ENCODE measurements around the gene ITPR1. TPM values are rescaled to one million over a fixed set of nuclear protein-coding genes. Genes with fewer than 3 reads are reported as not detected.
A peak's percentile ranks its signal among the peaks of the same experiment; 100 is the strongest.

Gene ITPR1
- total RNA-seq, 2 donors from 2014 or later = 5.9 TPM

GRCh38 chr3:4525560-4526223 is 32.5 kb downstream of the ITPR1 start:
- Histone ChIP-seq H3K27ac (ENCODE audit: low read depth, low read length) (no peak overlapping the region), H3K9me3 (ENCODE audit: control insufficient read depth, low read length) (no peaks in the 10 kb centered on the region), H3K9ac (ENCODE audit: extremely low read depth, low read length, poor library complexity, severe bottlenecking) (no peak overlapping the region), H3K4me1 (ENCODE audit: control insufficient read depth, insufficient read depth, low read length) (no peaks in the 10 kb centered on the region), H3K36me3 (ENCODE audit: control insufficient read depth, insufficient read depth, low read length) (no peaks in the 10 kb centered on the region), H3K27me3 (ENCODE audit: control insufficient read depth, insufficient read depth, low read length, poor library complexity, severe bottlenecking) (no peaks in the 10 kb centered on the region), H3K4me3 (ENCODE audit: low read length) (no peak overlapping the region)
- WGBS, 2 experiments (ENCODE audit: insufficient coverage in 1 of 2, insufficient read length in 1 of 2) = 86 to 91% methylated on average over 2 to 3 of the region's 3 CpGs
- Mint-ChIP-seq H3K27me3 (ENCODE audit: insufficient read depth) (no peaks in the 10 kb centered on the region), H3K27ac (no peak overlapping the region), H3K9me3 (no peaks in the 10 kb centered on the region), H3K4me3 (no peak overlapping the region), H3K36me3 (ENCODE audit: low read depth) (no peaks in the 10 kb centered on the region), H3K4me1 (peaks cover 23% of the 10 kb centered on the region)
- TF ChIP-seq CTCF (conservative IDR thresholded peaks at IDR 0.05) = no peak
- no peak for DNase-seq

- WGBS, 2 experiments (ENCODE audit: insufficient coverage in 1 of 2, insufficient read length in 1 of 2) = 94 to 100% methylated on average over 1 to 5 of the region's 5 CpGs
- DNase-seq = no peak
- TF ChIP-seq CTCF (conservative IDR thresholded peaks at IDR 0.05) = no peak
- H3K9me3 Mint-ChIP-seq = no peaks in the 10 kb centered on the region
- peaks cover 37% of the 10 kb centered on the region for H3K4me1 Mint-ChIP-seq
- Histone ChIP-seq H3K4me1 (ENCODE audit: control insufficient read depth, insufficient read depth, low read length) (peaks cover 8% of the 10 kb centered on the region), H3K9me3 (ENCODE audit: control insufficient read depth, low read length) (no peaks in the 10 kb centered on the region), H3K27me3 (ENCODE audit: control insufficient read depth, insufficient read depth, low read length, poor library complexity, severe bottlenecking) (no peaks in the 10 kb centered on the region), H3K27ac (ENCODE audit: low read depth, low read length) (peak overlapping the region; percentile 33), H3K9ac (ENCODE audit: extremely low read depth, low read length, poor library complexity, severe bottlenecking) (no peak overlapping the region), H3K4me3 (ENCODE audit: low read length) (no peak overlapping the region), H3K36me3 (ENCODE audit: control insufficient read depth, insufficient read depth, low read length) (no peaks in the 10 kb centered on the region)
- H3K27ac Mint-ChIP-seq = no peak overlapping the region
- no peaks in the 10 kb centered on the region for H3K27me3 Mint-ChIP-seq (ENCODE audit: insufficient read depth)
- H3K36me3 Mint-ChIP-seq (ENCODE audit: low read depth) = no peaks in the 10 kb centered on the region
- H3K4me3 Mint-ChIP-seq = no peak overlapping the region
These were observed 35.2 kb downstream of the ITPR1 start for GRCh38 chr3:4528320-4528719.

GRCh38 chr3:4528819-4529600 is 35.9 kb downstream of the ITPR1 start:
- Mint-ChIP-seq H3K36me3 (ENCODE audit: low read depth) (no peaks in the 10 kb centered on the region), H3K4me3 (no peak overlapping the region), H3K27me3 (ENCODE audit: insufficient read depth) (no peaks in the 10 kb centered on the region), H3K9me3 (no peaks in the 10 kb centered on the region), H3K27ac (no peak overlapping the region), H3K4me1 (peaks cover 44% of the 10 kb centered on the region)
- H3K9ac ChIP-seq (ENCODE audit: extremely low read depth, low read length, poor library complexity, severe bottlenecking) = no peak overlapping the region
- no peaks in the 10 kb centered on the region for H3K36me3 ChIP-seq (ENCODE audit: control insufficient read depth, insufficient read depth, low read length)
- H3K4me1 ChIP-seq (ENCODE audit: control insufficient read depth, insufficient read depth, low read length) = peaks cover 10% of the 10 kb centered on the region
- DNase-seq = no peak
- 88 to 94% methylated on average over 5 of the region's 5 CpGs for WGBS, 2 experiments (ENCODE audit: insufficient coverage in 1 of 2, insufficient read length in 1 of 2)
- H3K9me3 ChIP-seq (ENCODE audit: control insufficient read depth, low read length) = no peaks in the 10 kb centered on the region
- TF ChIP-seq CTCF (conservative IDR thresholded peaks at IDR 0.05) = no peak
- no peaks in the 10 kb centered on the region for H3K27me3 ChIP-seq (ENCODE audit: control insufficient read depth, insufficient read depth, low read length, poor library complexity, severe bottlenecking)
- no peak overlapping the region for H3K4me3 ChIP-seq (ENCODE audit: low read length)
- peak overlapping the region; percentile 10 for H3K27ac ChIP-seq (ENCODE audit: low read depth, low read length)
